ENCODE measurements around the gene MMAB.
A peak's percentile ranks its signal among the peaks of the same experiment; 100 is the strongest.

The MMAB gene

DNA sequence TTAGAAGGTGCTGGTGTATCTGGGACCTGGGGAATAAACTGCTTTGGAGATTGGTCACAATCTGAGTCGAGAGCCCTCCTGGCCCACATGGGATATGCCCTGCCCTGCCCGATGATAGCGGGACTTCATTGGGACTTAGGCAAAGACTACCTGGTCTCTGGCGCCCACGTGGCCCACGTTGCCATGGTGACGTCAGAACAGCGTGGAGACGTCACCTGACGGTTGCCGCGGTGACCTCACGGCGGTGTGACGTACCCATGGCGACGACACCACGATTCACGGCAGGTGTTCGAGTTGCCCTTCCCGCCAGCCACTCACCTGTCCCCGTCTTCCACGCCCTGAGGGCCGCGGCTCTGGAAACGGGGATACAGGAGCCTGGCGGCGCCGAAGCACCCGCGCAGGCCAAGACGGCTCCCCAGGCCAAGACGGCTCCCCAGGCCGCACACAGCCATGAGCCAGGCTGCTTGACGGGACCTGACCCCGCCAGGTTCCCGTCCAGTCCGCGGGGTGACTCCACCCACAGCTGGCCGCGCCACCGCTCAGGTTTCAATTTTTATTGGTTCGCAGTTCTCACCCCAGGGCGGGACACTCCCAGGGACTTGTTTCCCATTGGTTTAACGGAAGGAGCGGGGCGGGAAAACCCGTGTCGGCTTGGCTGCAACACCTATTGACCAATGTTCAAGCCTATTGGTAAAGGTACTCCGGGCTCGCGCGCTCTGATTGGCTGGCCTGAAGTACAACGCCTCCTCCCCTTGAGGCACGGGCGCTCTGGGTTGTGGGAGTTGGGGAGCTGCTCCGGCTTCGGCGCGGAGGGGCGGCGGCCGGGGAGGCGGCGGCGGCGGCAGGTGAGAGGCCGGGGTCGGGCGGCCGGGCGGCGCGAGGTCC lies at the start of gene MMAB, which contains the start of gene MVK:
TSS of gene MMAB (minus strand) at position 476 of the 885 bp plus-strand sequence. CDS start at position 452, 24 bp downstream.
TSS of gene MVK (plus strand) at position 766 of the 885 bp plus-strand sequence. CDS start 1,029 bp downstream, outside the sequence.
- TF ChIP-seq ZFX (IDR thresholded peaks at IDR 0.05) = peak; percentile 70; the same call in 1 of the 2 replicates
- TF ChIP-seq, protein P1, sequence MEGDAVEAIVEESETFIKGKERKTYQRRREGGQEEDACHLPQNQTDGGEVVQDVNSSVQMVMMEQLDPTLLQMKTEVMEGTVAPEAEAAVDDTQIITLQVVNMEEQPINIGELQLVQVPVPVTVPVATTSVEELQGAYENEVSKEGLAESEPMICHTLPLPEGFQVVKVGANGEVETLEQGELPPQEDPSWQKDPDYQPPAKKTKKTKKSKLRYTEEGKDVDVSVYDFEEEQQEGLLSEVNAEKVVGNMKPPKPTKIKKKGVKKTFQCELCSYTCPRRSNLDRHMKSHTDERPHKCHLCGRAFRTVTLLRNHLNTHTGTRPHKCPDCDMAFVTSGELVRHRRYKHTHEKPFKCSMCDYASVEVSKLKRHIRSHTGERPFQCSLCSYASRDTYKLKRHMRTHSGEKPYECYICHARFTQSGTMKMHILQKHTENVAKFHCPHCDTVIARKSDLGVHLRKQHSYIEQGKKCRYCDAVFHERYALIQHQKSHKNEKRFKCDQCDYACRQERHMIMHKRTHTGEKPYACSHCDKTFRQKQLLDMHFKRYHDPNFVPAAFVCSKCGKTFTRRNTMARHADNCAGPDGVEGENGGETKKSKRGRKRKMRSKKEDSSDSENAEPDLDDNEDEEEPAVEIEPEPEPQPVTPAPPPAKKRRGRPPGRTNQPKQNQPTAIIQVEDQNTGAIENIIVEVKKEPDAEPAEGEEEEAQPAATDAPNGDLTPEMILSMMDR (conservative IDR thresholded peaks at IDR 0.05) = no peak
- H3K27ac ChIP-seq = peak within 1 kb of the TSS; percentile 81

DNA sequence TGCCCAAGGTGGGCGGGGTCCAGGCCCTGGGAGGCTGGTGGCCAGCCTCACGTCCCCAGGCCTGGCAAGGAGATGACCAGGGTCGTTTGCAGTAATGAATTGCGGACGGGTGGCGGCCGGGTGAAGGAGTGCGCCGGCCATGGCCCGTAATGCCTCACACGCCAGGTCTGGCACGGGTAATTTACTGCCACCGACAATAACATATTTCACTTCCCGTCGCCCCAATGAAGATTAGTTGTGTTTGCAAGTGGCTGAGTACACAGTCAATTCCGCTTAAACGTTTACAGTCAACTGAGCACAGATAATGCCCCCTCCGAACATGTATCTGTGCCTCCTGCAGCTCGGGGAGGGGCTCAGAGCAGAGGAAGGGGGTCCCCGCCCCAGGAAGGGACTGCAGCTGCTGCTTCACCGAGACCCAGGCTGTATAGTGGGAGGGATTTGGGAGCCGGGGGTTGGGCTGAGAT lies 48.6 kb upstream of the MMAB start:
- TF ChIP-seq, protein P1 (conservative IDR thresholded peaks at IDR 0.05) = no peak
- no peak for TF ChIP-seq ZFX (IDR thresholded peaks at IDR 0.05)
- no peak overlapping the region for H3K27ac ChIP-seq

DNA sequence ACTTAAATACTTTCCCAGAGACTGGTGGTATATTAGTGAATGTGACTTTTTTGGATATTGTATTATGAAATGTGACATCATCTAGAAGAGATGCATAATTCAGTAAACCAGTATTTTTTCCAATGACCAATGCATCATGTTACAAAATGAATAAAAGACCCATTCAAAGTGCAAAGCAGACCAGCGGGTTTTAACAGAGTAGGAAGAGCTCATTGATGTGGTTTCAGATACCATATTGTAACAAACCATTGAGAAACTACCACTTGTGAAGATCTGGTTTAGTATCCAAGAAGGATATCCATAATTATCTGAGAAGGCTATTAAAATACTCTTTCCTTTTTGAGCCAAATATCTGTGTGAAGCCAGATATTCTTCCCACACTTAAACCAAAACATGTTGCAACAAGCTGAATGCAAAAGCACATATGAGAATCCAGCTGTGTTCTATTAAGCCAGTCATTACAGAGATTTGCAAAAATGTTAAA lies 47.9 kb upstream of the MMAB start:
- H3K27ac ChIP-seq = no peak overlapping the region
- TF ChIP-seq ZFX (IDR thresholded peaks at IDR 0.05) = no peak
- TF ChIP-seq, protein P1 (conservative IDR thresholded peaks at IDR 0.05) = no peak

DNA sequence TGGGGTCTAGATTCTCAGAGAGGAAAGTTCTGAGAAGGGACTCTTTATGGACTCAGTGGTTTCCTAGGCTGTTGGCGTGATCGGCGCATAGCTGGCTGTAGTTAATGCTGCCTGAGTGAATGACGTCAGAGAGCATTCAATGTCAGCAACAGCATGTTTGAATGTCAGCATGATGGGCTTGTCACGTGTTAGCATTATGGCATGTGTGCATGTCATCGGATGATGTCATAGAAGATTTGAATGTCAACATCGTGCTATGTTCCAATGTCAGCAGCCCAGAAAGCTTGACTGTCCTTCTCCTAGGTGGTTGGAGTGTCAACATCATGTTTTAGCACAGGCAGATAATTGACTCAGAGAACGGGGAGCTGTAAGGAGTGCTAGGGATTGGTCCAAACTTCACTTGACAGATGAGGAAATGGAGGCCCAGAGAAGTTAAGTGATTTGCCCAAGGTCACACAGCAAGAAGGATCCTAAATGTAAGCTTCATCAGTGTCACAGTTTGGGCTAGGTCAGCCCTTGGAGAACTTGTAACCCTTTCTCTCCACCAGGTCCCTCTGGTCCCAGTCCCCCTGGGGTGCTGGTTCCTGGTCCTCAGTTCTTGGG lies 45.8 kb upstream of the MMAB start:
- H3K27ac ChIP-seq = no peak overlapping the region
- TF ChIP-seq ZFX (IDR thresholded peaks at IDR 0.05) = no peak
- TF ChIP-seq, protein P1 (conservative IDR thresholded peaks at IDR 0.05) = no peak

DNA sequence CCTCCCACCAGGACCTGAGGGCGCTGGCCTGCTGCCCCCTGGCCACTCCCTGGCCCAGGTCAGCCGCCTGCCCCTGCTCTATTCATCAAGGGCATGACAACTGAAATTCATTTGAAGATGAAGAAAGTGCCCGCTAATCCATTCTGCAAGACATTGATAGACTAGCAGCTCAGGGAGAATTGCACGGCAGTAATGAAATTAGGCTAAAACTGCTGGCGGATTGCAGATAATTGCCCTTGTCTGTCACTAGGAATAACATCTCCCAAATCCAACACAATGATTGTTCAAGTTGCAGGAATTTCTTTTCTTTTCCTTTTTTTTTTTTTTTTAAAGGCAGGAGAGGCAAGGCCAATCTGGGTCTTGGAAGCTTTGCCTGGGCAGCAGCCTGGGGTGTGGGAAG lies 44.8 kb upstream of the MMAB start:
- H3K27ac ChIP-seq = no peak overlapping the region
- TF ChIP-seq, protein P1 (conservative IDR thresholded peaks at IDR 0.05) = no peak
- TF ChIP-seq ZFX (IDR thresholded peaks at IDR 0.05) = no peak

DNA sequence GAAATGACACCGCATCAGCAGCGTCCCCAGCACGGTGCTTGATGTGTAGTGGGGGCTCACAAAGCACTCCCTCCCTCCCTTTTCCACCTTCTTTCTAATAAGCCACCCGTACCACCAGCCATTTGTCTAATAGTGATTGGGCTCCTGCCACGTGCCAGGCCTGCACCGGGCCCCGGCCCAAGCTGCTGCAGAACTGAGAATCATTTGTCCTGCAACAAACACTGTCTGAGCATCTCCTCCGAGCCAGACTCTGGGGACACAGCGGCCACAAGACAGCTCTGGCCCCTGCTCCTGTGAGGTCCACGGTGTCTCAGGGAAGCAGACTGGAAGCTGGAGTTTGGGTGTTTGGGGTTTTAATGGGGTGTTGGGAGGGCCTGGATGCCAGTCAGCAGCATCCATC lies 44.2 kb upstream of the MMAB start:
- TF ChIP-seq ZFX (IDR thresholded peaks at IDR 0.05) = no peak
- TF ChIP-seq, protein P1 (conservative IDR thresholded peaks at IDR 0.05) = no peak
- no peak overlapping the region for H3K27ac ChIP-seq
